ENCODE results near the gene ZNF215.
A peak's percentile ranks its signal among the peaks of the same experiment; 100 is the strongest.
"Not testable (repeated sequence)": the region's sequence is repeated elsewhere in the genome, so short reads cannot be mapped to it uniquely, and the experiment has no call there.

The ZNF215 gene

GRCh38 chr11:6926208-6927029, at the start of gene ZNF215:
TSS of gene ZNF215 (plus strand) at chr11:6926426. CDS start at chr11:6932273, 5,847 bp downstream.
- peak; percentile 85 for DNase-seq (ENCODE audit: low spot score)

- no peak for DNase-seq (ENCODE audit: low spot score)
These were observed 49.3 kb upstream of the ZNF215 start for GRCh38 chr11:6876914-6877313.

- no peak for DNase-seq (ENCODE audit: low spot score)
These were observed 43.5 kb upstream of the ZNF215 start for GRCh38 chr11:6882751-6883150.

GRCh38 chr11:6887711-6888110, 38.5 kb upstream of the ZNF215 start:
- not testable (repeated sequence) for DNase-seq (ENCODE audit: low spot score)

- DNase-seq (ENCODE audit: low spot score): no peak
These were observed 37.4 kb upstream of the ZNF215 start for GRCh38 chr11:6888830-6889229.

- no peak for DNase-seq (ENCODE audit: low spot score)
These were observed 36.4 kb upstream of the ZNF215 start for GRCh38 chr11:6889835-6890234.

- DNase-seq (ENCODE audit: low spot score): no peak
These were observed 33.8 kb upstream of the ZNF215 start, which contains the start of gene OR2D2 for GRCh38 chr11:6892400-6892799. TSS of gene OR2D2 (minus strand) at chr11:6892500. CDS start at chr11:6892500, 0 bp downstream.

GRCh38 chr11:6894097-6894496, 32.1 kb upstream of the ZNF215 start:
- DNase-seq (ENCODE audit: low spot score): no peak

GRCh38 chr11:6895010-6895409, 31.2 kb upstream of the ZNF215 start:
- DNase-seq (ENCODE audit: low spot score): no peak

GRCh38 chr11:6898911-6899310, 27.3 kb upstream of the ZNF215 start:
- DNase-seq (ENCODE audit: low spot score): no peak

GRCh38 chr11:6900327-6900999, 25.8 kb upstream of the ZNF215 start:
- no peak for DNase-seq (ENCODE audit: low spot score)

- DNase-seq (ENCODE audit: low spot score): not testable (repeated sequence)
These were observed 21.4 kb upstream of the ZNF215 start for GRCh38 chr11:6904804-6905203.

- DNase-seq (ENCODE audit: low spot score): no peak
These were observed 14.8 kb upstream of the ZNF215 start for GRCh38 chr11:6911378-6911777.

GRCh38 chr11:6911948-6912347, 14.3 kb upstream of the ZNF215 start:
- DNase-seq (ENCODE audit: low spot score): no peak

- DNase-seq (ENCODE audit: low spot score): no peak
These were observed 6.5 kb upstream of the ZNF215 start for GRCh38 chr11:6919698-6920097.

- DNase-seq (ENCODE audit: low spot score): no peak
These were observed 5.5 kb upstream of the ZNF215 start, which contains the start of gene OR2D3 for GRCh38 chr11:6920702-6921101. TSS of gene OR2D3 (plus strand) at chr11:6921002. CDS start at chr11:6921002, 0 bp downstream.

- no peak for DNase-seq (ENCODE audit: low spot score)
These were observed 1.1 kb upstream of the ZNF215 start for GRCh38 chr11:6925007-6925577.

GRCh38 chr11:6925636-6926207, 504 bp upstream of the ZNF215 start:
- peak; percentile 31 for DNase-seq (ENCODE audit: low spot score)

GRCh38 chr11:6927030-6927617, 898 bp downstream of the ZNF215 start:
- no peak for DNase-seq (ENCODE audit: low spot score)

GRCh38 chr11:6928916-6929315, 2.7 kb downstream of the ZNF215 start:
- DNase-seq (ENCODE audit: low spot score): no peak

- DNase-seq (ENCODE audit: low spot score): no peak
These were observed 5.0 kb downstream of the ZNF215 start for GRCh38 chr11:6931146-6931713.

GRCh38 chr11:6932145-6932544, 5.9 kb downstream of the ZNF215 start:
- DNase-seq (ENCODE audit: low spot score): no peak
